ENCODE results near the gene KHDC4. TPM values are rescaled to one million over a fixed set of nuclear protein-coding genes. Genes with fewer than 3 reads are reported as not detected.

Gene KHDC4
- total RNA-seq, 2 experiments from 2014 or later: 56.6 to 60.8 TPM

- intact Hi-C loops (cut with DNase I, micrococcal nuclease): loop anchor here (1.0 to 5.0 kb wide), 8 partner anchors 13 to 349 kb away; partner anchors contain the start of genes UBQLN4 (in 2 of the 2), GON4L (in 1 of the 2), LAMTOR2 (in 1 of the 2) and RIT1 (in 1 of the 2)
- Histone ChIP-seq H3K27ac (ENCODE audit: low read depth in 1 of 2, low read length in 2 of 2) (peak overlapping the region; percentile 86 to 95), H3K4me1 (ENCODE audit: insufficient read depth, low read length) (peaks cover 42% of the 10 kb centered on the region), H3K4me3 (ENCODE audit: low read length) (peak overlapping the region; percentile 82), H3K36me3 (ENCODE audit: insufficient read depth, low read length) (peaks cover 50% of the 10 kb centered on the region), H3K9me3 (ENCODE audit: control insufficient read depth in 1 of 2, insufficient read depth in 1 of 2, low read length in 2 of 2) (no peaks in the 10 kb centered on the region), H3K27me3 (ENCODE audit: control insufficient read depth in 1 of 2, insufficient read depth in 2 of 2, low read length in 2 of 2) (no peaks in the 10 kb centered on the region)
- H3K4me3 Mint-ChIP-seq: no peak overlapping the region
- ATAC-seq (ENCODE audit: poor library complexity) (no peak), DNase-seq (peak in 1 of 14 experiments; percentile 45)
- H3K27ac Mint-ChIP-seq: no peak overlapping the region
- no peaks in the 10 kb centered on the region for H3K27me3 Mint-ChIP-seq
- TF ChIP-seq CTCF (IDR thresholded peaks at IDR 0.05): no peak
- POLR2A ChIA-PET: interaction anchor here (0.6 to 6.0 kb wide), 21 partner anchors 9 to 625 kb away, joined by 3 to 92 read pairs (median 4); partner anchors contain the start of genes ARHGEF2, FDPS, GON4L and PMF1
- H3K36me3 Mint-ChIP-seq (ENCODE audit: low read depth): peaks cover 39% of the 10 kb centered on the region
- no peaks in the 10 kb centered on the region for H3K9me3 Mint-ChIP-seq
- H3K4me1 Mint-ChIP-seq (ENCODE audit: low read depth): peaks cover 43% of the 10 kb centered on the region
- CTCF ChIA-PET: interaction anchor here (0.9 to 3.2 kb wide), 10 partner anchors 10 to 133 kb away, joined by 3 to 10 read pairs (median 5); partner anchors contain the start of gene ARHGEF2
Observed at GRCh38 chr1:155933591-155934096, 569 bp downstream of the KHDC4 start.

- Histone ChIP-seq H3K36me3 (ENCODE audit: insufficient read depth, low read length) (peaks cover 60% of the 10 kb centered on the region), H3K9me3 (ENCODE audit: control insufficient read depth in 1 of 2, insufficient read depth in 1 of 2, low read length in 2 of 2) (no peaks in the 10 kb centered on the region), H3K27ac (ENCODE audit: low read depth in 1 of 2, low read length in 2 of 2) (no peak overlapping the region), H3K27me3 (ENCODE audit: control insufficient read depth in 1 of 2, insufficient read depth in 2 of 2, low read length in 2 of 2) (no peaks in the 10 kb centered on the region), H3K4me1 (ENCODE audit: insufficient read depth, low read length) (peaks cover 42% of the 10 kb centered on the region), H3K4me3 (ENCODE audit: low read length) (no peak overlapping the region)
- no peak for ATAC-seq (ENCODE audit: poor library complexity)
- Mint-ChIP-seq H3K36me3 (ENCODE audit: low read depth) (peaks cover 51% of the 10 kb centered on the region), H3K9me3 (no peaks in the 10 kb centered on the region), H3K27me3 (no peaks in the 10 kb centered on the region), H3K4me1 (ENCODE audit: low read depth) (peaks cover 37% of the 10 kb centered on the region), H3K4me3 (peak overlapping the region; percentile 55), H3K27ac (no peak overlapping the region)
- ChIA-PET POLR2A (interaction anchor here (0.6 to 6.0 kb wide), 7 partner anchors 9 to 372 kb away, joined by 3 to 92 read pairs (median 3); partner anchors contain the start of gene ARHGEF2), CTCF (interaction anchor here (0.6 to 3.2 kb wide), 5 partner anchors 14 to 134 kb away, joined by 3 to 10 read pairs (median 5); no protein-coding TSS in a partner anchor)
- TF ChIP-seq CTCF (IDR thresholded peaks at IDR 0.05): no peak
- no peak for DNase-seq
- intact Hi-C loops (cut with DNase I, micrococcal nuclease): loop anchor here (5.0 kb wide), 2 partner anchors 75 to 120 kb away; partner anchors contain the start of genes GON4L (in 1 of the 2), LAMTOR2 (in 1 of the 2), SYT11 (in 1 of the 2) and UBQLN4 (in 1 of the 2)
Observed at GRCh38 chr1:155932487-155932886, 1.7 kb downstream of the KHDC4 start.

- no peaks in the 10 kb centered on the region for H3K27me3 ChIP-seq (ENCODE audit: control insufficient read depth in 1 of 2, insufficient read depth in 2 of 2, low read length in 2 of 2)
- ATAC-seq (ENCODE audit: poor library complexity) (no peak), DNase-seq (no peak)
- ChIA-PET CTCF (interaction anchor here (0.6 to 3.2 kb wide), 5 partner anchors 14 to 134 kb away, joined by 3 to 10 read pairs (median 5); no protein-coding TSS in a partner anchor), POLR2A (interaction anchor here (0.6 to 6.0 kb wide), 5 partner anchors 9 to 46 kb away, joined by 3 to 92 read pairs (median 4); partner anchors contain the start of gene ARHGEF2)
- Mint-ChIP-seq H3K9me3 (no peaks in the 10 kb centered on the region), H3K27me3 (no peaks in the 10 kb centered on the region), H3K4me1 (ENCODE audit: low read depth) (peaks cover 37% of the 10 kb centered on the region), H3K4me3 (peak overlapping the region; percentile 55), H3K27ac (no peak overlapping the region), H3K36me3 (ENCODE audit: low read depth) (peaks cover 55% of the 10 kb centered on the region)
- no peak overlapping the region for H3K4me3 ChIP-seq (ENCODE audit: low read length)
- H3K36me3 ChIP-seq (ENCODE audit: insufficient read depth, low read length): peaks cover 64% of the 10 kb centered on the region
- H3K27ac ChIP-seq (ENCODE audit: low read depth in 1 of 2, low read length in 2 of 2): no peak overlapping the region
- intact Hi-C loops (cut with DNase I, micrococcal nuclease): loop anchor here (5.0 kb wide), 2 partner anchors 75 to 120 kb away; partner anchors contain the start of genes GON4L (in 1 of the 2), LAMTOR2 (in 1 of the 2), SYT11 (in 1 of the 2) and UBQLN4 (in 1 of the 2)
- H3K9me3 ChIP-seq (ENCODE audit: control insufficient read depth in 1 of 2, insufficient read depth in 1 of 2, low read length in 2 of 2): no peaks in the 10 kb centered on the region
- peaks cover 42% of the 10 kb centered on the region for H3K4me1 ChIP-seq (ENCODE audit: insufficient read depth, low read length)
- no peak for TF ChIP-seq CTCF (IDR thresholded peaks at IDR 0.05)
Observed at GRCh38 chr1:155932081-155932480, 2.1 kb downstream of the KHDC4 start.
